Midbrain (tissue), 1 donor: Measurements from ENCODE around the gene RUVBL2.

ENCODE experiments used
- DNase-seq: peaks from one replicate; lab custom pipeline; 2025; lab: John Stamatoyannopoulos, UW

The RUVBL2 gene

GRCh38 chr19:48993175-48994034 is at the start of gene RUVBL2, which contains the start of gene GYS1:
Gene RUVBL2 (plus strand): TSS chr19:48993887. CDS start chr19:48993912, 25 bp downstream.
Gene GYS1 (minus strand): TSS chr19:48993309. CDS start chr19:48993112, 197 bp downstream.
- DNase-seq = peak; percentile 99

DNA sequence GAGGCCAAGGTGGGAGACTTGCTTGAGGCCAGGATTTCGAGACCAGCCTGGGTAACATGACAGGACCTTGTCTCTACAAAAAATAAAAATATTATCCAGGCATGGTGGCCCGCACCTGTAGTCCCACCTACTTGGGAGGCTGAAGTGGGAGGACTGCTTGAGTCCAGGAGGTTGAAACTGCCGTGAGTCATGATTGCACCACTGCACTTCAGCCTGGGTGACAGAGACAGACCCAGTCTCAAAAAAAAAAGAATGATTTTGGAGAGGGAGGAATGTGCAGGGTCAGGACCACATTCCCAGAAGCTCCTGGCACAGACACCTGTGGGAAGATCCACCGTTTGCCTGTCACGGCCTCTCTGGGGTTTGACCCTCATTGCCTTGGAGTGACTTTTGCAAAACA is 48.3 kb upstream of the RUVBL2 start:
- DNase-seq = no peak

DNA sequence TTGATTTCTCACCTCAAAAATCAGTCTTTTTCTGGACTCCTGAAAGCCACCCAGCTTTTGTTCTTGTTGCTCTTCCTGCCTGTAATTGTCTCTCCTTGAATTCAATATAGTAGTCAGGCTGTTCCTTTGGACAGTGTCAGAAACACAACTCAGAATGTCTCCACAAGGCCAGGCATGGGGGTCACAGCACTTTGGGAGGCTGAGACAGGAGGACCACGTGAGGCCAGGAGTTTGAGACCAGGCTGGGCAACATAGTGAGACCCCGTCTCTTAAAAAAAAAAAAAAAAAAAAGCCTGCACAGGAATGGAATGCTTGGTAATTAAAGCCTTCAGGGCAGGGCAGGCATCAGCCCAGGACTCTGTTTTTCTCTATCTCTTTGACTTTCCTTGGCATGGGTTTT is 47.9 kb upstream of the RUVBL2 start:
- DNase-seq = no peak

DNA sequence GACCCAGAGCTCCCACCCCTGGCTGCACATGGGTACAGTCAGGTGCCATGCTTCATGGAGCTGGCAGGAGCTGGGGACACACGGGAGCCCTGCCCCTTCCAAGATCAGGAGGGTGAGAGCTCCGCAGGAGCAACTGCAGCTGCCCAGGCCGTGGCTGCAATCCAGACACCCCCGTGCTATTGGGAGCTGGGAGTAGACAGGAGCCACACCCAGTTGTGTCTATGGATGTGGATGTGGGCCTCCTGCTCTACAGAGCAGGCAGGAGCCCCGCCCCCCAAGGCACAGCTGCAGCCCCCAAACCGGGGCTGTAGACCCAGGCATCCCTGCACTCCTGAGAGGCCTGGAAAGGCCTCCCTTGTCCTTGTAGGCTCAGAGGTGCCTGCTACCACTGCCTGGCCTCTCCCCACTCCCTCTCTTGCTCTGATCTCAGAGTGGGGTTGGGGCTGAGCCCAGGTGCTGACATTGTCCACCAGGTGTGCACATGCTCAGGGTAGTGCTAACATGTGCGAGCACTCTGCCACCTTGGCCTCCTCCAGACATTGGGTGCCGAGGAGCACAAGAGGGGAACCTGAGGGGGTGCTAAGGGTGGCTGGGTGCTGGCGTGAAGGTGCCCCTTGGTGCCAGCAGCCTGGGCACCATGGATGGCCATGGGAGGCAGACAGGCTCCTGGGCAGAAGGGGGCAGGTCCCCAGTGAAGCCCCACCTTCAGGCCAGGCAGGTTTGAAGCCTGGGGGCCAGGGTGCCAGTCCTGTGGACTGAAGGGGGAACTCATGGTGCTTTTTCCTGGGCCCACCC is 47.0 kb upstream of the RUVBL2 start:
- no peak for DNase-seq

- DNase-seq = no peak
Observed at GRCh38 chr19:48947258-48947542, 46.5 kb upstream of the RUVBL2 start.

GRCh38 chr19:48950159-48950558 is 43.5 kb upstream of the RUVBL2 start:
- no peak for DNase-seq

DNA sequence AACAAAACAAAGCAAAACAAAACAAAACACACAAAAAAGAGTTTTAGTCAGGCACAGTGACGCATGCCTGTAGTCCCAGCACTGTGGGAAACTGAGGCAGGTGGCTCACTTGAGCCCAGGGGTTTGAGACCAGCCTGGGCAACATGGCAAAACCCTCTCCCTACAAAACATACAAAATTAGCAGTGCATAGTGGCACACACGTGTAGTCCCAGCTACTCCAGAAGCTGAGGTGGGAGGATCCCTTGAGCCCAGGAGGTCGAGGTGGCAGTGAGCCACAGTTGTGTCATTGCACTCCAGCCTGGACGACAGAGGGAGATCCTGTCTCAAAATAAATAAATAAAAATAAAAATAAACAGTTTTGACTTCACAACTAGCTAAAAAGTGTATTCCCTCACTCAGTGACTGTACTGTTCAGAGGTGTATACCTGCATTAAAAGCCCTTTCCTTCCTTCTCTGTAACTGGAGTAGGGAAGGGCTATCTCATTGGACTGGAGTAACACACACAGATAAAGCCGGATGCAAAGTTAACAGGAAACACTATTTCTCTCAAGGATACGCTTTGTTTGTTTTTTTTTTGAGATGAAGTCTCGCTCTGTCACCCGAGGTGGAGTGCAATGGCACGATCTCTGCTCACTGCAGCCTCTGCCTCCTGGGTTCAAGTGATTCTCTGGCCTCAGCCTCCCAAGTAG is 42.7 kb upstream of the RUVBL2 start:
- DNase-seq = no peak

GRCh38 chr19:48953141-48953540 is 40.5 kb upstream of the RUVBL2 start:
- no peak for DNase-seq

- no peak for DNase-seq
Observed at GRCh38 chr19:48953990-48954594, 39.6 kb upstream of the RUVBL2 start.

DNA sequence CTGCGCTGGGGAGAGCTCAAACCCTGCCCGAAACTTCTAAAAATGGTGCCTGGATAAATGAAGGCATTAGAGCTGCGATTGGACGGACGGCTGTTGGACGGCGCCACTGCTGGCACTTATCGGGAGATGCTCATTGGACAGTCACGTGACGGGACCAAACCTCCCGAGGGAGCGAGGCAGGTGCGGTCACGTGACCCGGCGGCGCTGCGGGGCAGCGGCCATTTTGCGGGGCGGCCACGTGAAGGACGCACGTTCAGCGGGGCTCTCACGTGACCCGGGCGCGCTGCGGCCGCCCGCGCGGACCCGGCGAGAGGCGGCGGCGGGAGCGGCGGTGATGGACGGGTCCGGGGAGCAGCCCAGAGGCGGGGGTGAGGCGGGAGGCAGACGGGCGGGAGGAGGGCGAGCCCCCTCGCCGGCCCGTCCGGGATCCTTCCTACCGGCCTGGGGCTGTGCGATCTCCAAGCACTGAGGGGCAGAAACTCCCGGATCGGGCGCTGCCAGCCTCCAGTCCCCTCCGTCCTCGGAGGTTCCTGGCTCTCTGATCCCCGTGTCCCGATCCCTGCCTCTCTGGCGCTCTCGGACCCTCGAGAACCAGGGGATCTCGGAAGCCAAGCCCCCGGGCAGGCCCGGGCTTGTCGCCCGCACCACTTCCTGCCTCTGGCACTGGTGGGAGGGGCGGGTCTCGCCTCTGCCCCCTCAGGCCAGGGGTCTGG is 38.9 kb upstream of the RUVBL2 start, which contains the start of gene BAX:
BAX (plus strand) TSS at position 281 of the 713 bp plus-strand sequence; CDS start at position 335, 54 bp downstream.
- peak; percentile 90 for DNase-seq

- no peak for DNase-seq
Observed at GRCh38 chr19:48955308-48955958, 38.3 kb upstream of the RUVBL2 start.

- no peak for DNase-seq
Observed at GRCh38 chr19:48958006-48958405, 35.7 kb upstream of the RUVBL2 start.

DNA sequence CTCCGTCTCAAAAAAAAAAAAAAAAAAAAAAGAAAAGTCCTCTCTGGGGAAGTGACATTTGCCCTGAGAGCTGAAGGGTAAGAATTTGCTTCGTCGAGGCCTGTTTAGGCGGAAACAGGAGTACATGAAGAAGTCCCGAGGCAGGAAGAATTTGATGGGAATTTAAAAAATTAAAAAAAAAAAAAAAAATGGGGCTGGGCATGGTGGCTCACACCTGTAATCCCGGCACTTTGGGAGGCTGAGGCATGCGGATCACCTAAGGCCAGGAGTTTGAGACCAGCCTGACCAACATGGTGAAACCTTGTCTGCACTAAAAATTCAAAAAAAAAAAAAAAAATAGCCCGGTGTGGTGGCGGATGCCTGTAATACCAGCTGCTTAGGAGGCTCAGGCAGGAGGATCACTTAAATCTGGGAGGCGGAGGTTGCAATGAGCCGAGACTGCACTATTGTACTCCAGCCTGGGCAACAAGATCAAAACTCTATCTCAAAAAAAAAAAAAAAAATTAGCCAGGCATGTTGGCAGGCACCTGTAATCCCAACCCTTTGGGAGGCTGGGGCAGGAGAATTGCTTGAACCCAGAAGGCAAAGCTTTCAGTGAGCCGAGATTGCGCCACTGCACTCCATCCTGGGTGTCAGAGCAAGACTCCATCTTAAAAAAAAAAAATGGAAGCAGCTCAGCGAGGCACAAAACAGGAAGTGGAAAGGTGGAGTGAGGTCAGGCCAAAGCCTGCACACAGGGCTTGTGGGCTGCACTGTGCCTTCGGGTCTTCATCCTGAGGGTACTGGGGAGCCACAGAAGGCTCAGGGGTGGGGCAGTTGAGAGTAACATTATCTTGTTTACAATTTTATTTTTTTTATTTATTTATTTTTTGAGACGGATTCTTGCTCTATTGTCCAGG is 34.1 kb upstream of the RUVBL2 start:
- no peak for DNase-seq

DNA sequence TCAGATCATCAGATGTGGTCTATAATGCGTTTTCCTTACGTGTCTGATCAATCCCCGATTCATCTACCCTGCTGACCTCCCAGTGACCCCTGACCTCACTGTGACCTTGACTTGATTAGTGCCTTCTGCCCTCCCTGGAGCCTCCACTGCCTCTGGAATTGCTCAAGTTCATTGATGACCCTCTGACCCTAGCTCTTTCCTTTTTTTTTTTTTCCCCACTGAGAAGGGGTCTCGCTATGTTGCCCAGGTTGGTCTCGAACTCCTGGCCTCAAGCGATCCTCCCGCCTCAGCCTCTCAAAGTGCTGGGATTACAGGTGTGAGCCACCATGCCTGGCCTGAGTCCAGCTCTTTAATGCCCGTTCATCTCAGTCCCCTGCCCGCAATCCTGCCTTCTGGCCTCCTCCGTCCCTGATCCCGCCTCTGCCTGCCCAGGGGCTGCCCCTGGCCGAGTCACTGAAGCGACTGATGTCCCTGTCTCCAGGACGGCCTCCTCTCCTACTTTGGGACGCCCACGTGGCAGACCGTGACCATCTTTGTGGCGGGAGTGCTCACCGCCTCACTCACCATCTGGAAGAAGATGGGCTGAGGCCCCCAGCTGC is 32.5 kb upstream of the RUVBL2 start:
- DNase-seq = no peak

DNA sequence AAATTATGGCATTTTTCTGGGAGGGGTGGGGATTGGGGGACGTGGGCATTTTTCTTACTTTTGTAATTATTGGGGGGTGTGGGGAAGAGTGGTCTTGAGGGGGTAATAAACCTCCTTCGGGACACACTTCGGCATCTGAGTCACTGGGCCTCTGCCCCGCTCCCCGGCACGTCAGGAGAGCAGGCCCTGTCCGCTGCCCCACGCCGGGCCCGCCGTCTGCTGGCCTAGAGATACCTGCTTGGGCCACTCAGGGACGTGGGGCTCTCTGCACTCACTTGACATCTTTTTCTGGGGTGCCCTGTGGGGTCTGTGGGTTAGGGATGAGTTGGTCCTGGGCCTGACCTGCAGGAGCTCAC is 32.0 kb upstream of the RUVBL2 start:
- no peak for DNase-seq

DNA sequence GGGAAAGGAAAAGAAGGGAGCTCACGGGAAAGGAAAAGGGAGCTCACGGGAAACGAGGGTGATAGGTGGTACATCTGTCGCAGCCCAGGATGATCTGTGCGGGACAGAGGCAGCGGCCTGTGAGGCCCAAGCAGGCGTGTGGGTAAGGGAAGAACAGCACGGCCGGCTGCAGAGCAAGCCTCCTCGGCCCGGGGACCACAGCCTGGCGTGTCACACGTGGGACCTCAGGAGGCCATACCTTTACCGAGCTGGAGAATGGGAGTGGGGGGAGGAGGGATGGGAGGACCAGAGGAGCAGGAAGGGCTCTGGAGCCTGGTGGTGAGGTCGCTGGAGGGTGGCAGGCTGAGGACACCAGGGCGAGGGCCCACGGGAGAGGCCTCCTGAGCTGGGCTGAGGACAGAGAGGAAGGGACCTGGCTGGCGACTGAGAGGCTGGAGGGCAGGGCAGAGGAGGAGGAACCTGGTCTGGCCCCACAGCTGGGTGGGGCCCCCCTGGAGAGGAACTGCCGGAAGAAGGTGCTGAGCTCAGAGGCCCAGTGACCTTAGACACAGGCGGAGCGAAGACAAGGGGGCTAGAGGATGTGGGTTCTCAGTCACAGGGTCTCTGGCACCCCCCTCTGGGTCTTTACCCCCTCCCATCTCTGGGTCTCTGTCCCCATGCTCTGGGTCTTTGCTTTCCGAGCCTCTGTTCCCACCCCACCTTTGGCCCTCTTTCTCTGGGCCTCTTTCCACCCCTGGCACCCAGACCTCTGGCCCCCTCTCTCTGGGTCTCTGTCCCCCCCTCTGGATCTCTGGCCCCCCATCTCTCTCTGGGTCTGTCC is 31.4 kb upstream of the RUVBL2 start:
- DNase-seq = peak; percentile 18

- no peak for DNase-seq
Observed at GRCh38 chr19:48962849-48963165, 30.9 kb upstream of the RUVBL2 start.

GRCh38 chr19:48963371-48964204 is 30.1 kb upstream of the RUVBL2 start:
- DNase-seq = peak; percentile 61
